Heart right ventricle (tissue), 16 donors: ENCODE measurements around the gene KLHDC3. TPM values are rescaled to one million over a fixed set of nuclear protein-coding genes. Genes with fewer than 3 reads are reported as not detected.
A peak's percentile ranks its signal among the peaks of the same experiment; 100 is the strongest.

Experiments
- ATAC-seq, 8 donors: fragments of 200-7000 bp; cut with Tn5 transposase; one replicate each; pipeline ENCODE4 v1.9.1; 2020; ENCODE audit warnings: mild to moderate bottlenecking in 8 of 8, moderate library complexity in 8 of 8, moderate number of reproducible peaks in 1 of 8
- DNase-seq, 2 donors: peaks; one replicate each; pipeline ENCODE4 v3.0.0-alpha.2; 2020
- H3K27ac ChIP-seq, 10 donors: fragments of 200-600 bp; sonication (generic) in 2 of 10; one replicate each; pipeline versions ENCODE4 v1.5.0 to v1.8.0; 2020 to 2022; ENCODE audit warnings: mild to moderate bottlenecking in 3 of 10
- H3K27me3 ChIP-seq, 7 donors: fragments of 200-600 bp; one replicate each; pipeline ENCODE4 v1.8.0; 2021 to 2022; ENCODE audit warnings: mild to moderate bottlenecking in 2 of 7
- H3K36me3 ChIP-seq, 9 donors: fragments of 200-600 bp; sonication (generic) in 1 of 9; one replicate each; pipeline versions ENCODE4 v1.5.0 to v1.8.0; 2020 to 2022; ENCODE audit warnings: mild to moderate bottlenecking in 2 of 9
- H3K4me1 ChIP-seq, 9 donors: fragments of 200-600 bp; sonication (generic) in 1 of 9; one replicate each; pipeline versions ENCODE4 v1.5.0 to v1.8.0; 2020 to 2022; ENCODE audit warnings: mild to moderate bottlenecking in 4 of 9
- H3K4me3 ChIP-seq, 10 donors: fragments of 200-600 bp; sonication (generic) in 2 of 10; one replicate each; pipeline versions ENCODE4 v1.5.0 to v1.8.0; 2020 to 2022; ENCODE audit warnings: mild to moderate bottlenecking in 7 of 10, moderate library complexity in 2 of 10
- H3K9me3 ChIP-seq, 11 donors: fragments of 200-600 bp in 10 of 11; sonication (generic) in 2 of 11; one replicate each; pipeline versions ENCODE4 v1.5.0 to v1.8.0; 2013 to 2022; ENCODE audit warnings: mild to moderate bottlenecking in 2 of 11, control low read depth in 1 of 11, moderate library complexity in 1 of 11
- WGBS, 2 donors: extraction: QIAGEN DNeasy Blood & Tissue Kit; methylation state at CpG; one replicate each; pipeline ENCODE4 v1.1.7; 2013; ENCODE audit warnings: inconsistent platforms in 1 of 2; 5-methylcytosine and 5-hydroxymethylcytosine counted together
- intact Hi-C, 10 donors: fragments of 100-400 bp; cut with DNase I; formaldehyde crosslinking; loops; one replicate each; pipeline versions ENCODE4 v1.11.1 to v1.14.2; 2022
- polyA plus RNA-seq, 2 donors: library from polyadenylated mRNA; stranded (reverse); fragments of 200-250 nt; gene quantifications; one replicate each; pipeline ENCODE4 v1.2.3, GENCODE V29; 2013
- total RNA-seq, 10 donors: library from RNA; stranded (reverse); fragmentation: NEBNext Ultra II Directional in 3 of 10; extraction: Animal tissue kit (Norgen Biotek cat#: 25700) in 3 of 10; gene quantifications; one replicate each; pipeline versions ENCODE4 v1.2.1 to v1.2.4, GENCODE V29; 2021 to 2023
- TF ChIP-seq, protein P1 (sequence below), 9 donors: fragments of 200-600 bp; sonication (generic) in 2 of 9; IDR thresholded peaks; one replicate each; pipeline versions ENCODE4 v1.5.0 to v1.8.0; 2021 to 2022; ENCODE audit warnings: antibody characterized with exemption in 9 of 9, mild to moderate bottlenecking in 5 of 9, moderate library complexity in 1 of 9
- donor health status: Arrhythmogenic right ventricular cardiomyopathy.
- donor health status: ischemic (EF 13 %, LVEDD 7.1; RV severe dilation, severe dysfunction).
- donor health status: healthy with polysubstance abuse.
- donor health status: DM: no; HTN: yes; CAD: no.
- donor health status: DM: no; HTN: no; CAD: no.
- donor health status: ischemic (EF 25% LVEDD 6.9; RV normal size, moderate dysfunction).
- donor health status: ischemic (EF 25% LVEDD 5.7; RV mildly dilated, moderate dysfunction).
- donor health status: healthy.
- donor health status: DM: yes; HTN: yes; CAD: no.
- donor health status: Ischemic cardiomyopathy.
- donor health status: ischemic (EF 35%, LVEDD 5.7; RV mildly dilated, moderate dysfunction).
- donor health status: nonischemic (EF 11% LVEDD 7.7; RV severe dilation, severe dysfunction).
- donor health status: DM: yes; HTN: yes; CAD: no.
- donor health status: PGD.
- donor health status: ischemic (EF 29% LVEDD 5.4; RV normal size, mild dysfunction).
- donor health status: nonischemic (EF 23%, LVEDD 6.1; RV moderate dilation, normal function).

Gene KLHDC3
- total and polyA plus RNA-seq, 12 donors, result 78.2 to 165 (median 92.0) TPM

DNA sequence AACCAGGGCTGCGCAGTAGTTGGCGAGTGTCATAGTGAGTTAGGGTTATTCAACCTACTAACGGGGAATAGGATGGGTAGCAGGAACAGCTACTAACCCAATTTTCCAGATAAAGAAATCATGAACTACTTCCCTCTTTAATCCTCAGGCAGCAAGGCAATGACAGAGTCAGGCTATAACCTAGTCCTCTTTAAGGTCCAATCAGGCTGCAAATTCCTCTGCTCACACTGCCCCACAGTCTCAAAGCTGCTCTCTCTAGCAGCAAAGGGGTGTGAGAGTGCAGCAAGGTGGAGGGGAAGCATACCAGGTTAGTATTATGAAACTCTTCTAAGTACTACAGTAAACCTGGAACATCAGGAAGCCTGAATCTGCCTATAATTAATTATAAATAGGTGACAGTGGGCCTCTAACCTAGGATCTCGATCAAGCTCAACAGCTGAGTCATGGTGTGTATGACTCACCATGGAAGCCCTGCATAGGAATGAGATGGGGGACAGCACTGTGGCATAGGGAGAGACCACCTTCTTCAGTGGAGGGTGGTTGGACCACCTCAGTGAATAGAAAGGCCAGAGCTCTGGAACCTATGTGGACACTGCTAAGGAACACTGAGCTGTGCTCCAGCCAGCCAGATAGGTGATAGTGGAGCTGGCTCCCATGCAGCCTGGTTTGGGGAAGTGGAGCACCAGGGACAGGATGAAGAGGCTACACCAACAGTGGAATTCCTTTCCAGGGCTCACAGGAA, 43.0 kb upstream of the KLHDC3 start:
- H3K9me3 ChIP-seq, result no peaks in the 10 kb centered on the region
- no peak for DNase-seq
- peak in 5 of 8 donors; percentile 20 to 45 (median 37) for ATAC-seq
- H3K27ac ChIP-seq, result no peak overlapping the region
- H3K4me1 ChIP-seq, result peaks cover 0 to 12% (median 6%) of the 10 kb centered on the region in 9 donors
- H3K36me3 ChIP-seq, result peaks cover 0 to 70% (median 25%) of the 10 kb centered on the region in 9 donors
- no peaks in the 10 kb centered on the region for H3K27me3 ChIP-seq
- TF ChIP-seq, protein P1, sequence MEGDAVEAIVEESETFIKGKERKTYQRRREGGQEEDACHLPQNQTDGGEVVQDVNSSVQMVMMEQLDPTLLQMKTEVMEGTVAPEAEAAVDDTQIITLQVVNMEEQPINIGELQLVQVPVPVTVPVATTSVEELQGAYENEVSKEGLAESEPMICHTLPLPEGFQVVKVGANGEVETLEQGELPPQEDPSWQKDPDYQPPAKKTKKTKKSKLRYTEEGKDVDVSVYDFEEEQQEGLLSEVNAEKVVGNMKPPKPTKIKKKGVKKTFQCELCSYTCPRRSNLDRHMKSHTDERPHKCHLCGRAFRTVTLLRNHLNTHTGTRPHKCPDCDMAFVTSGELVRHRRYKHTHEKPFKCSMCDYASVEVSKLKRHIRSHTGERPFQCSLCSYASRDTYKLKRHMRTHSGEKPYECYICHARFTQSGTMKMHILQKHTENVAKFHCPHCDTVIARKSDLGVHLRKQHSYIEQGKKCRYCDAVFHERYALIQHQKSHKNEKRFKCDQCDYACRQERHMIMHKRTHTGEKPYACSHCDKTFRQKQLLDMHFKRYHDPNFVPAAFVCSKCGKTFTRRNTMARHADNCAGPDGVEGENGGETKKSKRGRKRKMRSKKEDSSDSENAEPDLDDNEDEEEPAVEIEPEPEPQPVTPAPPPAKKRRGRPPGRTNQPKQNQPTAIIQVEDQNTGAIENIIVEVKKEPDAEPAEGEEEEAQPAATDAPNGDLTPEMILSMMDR (IDR thresholded peaks at IDR 0.05), result no peak
- intact Hi-C loops, result loop anchor here in 3 of 10 donors (2.0 to 10.0 kb wide), 3 partner anchors 36 to 66 kb away; no protein-coding TSS in a partner anchor
- no peak overlapping the region for H3K4me3 ChIP-seq
- 75 to 88% methylated on average over 4 of the region's 4 CpGs for WGBS, 2 donors

DNA sequence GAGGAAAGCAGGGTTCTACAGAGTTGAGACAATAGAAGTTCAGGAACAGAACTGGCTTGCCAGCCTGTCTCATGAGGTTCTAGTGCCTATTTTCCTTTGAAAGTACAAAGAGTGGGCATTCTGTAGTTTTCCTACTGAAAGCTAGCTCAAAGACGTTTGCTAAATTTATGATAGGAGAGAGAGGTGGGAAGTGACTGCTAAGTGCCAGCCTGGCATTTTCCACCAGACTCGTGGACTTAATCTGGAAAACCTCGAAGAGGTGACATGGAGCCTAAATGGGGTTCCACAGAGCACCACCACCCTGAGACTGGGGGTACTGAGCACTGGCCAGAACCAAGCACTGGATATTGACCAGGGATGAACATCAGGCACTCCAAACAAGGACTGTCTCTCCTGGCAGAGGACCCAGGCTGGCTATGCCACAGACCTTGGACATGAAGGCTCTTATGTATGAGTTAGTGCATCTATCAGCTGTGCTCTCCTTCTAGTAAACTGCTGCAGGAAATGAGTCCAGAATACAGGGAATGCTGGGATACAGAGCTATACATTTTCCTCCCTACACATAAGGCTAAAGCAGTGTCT, 42.2 kb upstream of the KLHDC3 start:
- H3K4me1 ChIP-seq, result peaks cover 0 to 20% (median 7%) of the 10 kb centered on the region in 9 donors
- 69% methylated on average over 3 of the region's 3 CpGs for WGBS, 2 donors
- no peak overlapping the region for H3K27ac ChIP-seq
- no peak for DNase-seq
- intact Hi-C loops, result loop anchor here in 3 of 10 donors (2.0 to 10.0 kb wide), 3 partner anchors 37 to 67 kb away; no protein-coding TSS in a partner anchor
- peaks cover 0 to 62% (median 21%) of the 10 kb centered on the region in 9 donors for H3K36me3 ChIP-seq
- no peaks in the 10 kb centered on the region for H3K27me3 ChIP-seq
- no peaks in the 10 kb centered on the region for H3K9me3 ChIP-seq
- TF ChIP-seq, protein P1 (IDR thresholded peaks at IDR 0.05), result no peak
- no peak overlapping the region for H3K4me3 ChIP-seq
- no peak for ATAC-seq

GRCh38 chr6:42973926-42974325, 40.1 kb upstream of the KLHDC3 start:
- 90 to 92% methylated on average over 3 of the region's 3 CpGs for WGBS, 2 donors

More at GRCh38 chr6:42973926-42974325, 40.1 kb upstream of the KLHDC3 start:
- intact Hi-C loops, result loop anchor here in 2 of 10 donors (5.0 to 10.0 kb wide), 2 partner anchors 42 to 69 kb away; no protein-coding TSS in a partner anchor
- Histone ChIP-seq H3K9me3 (no peaks in the 10 kb centered on the region), H3K4me1 (peaks cover 3 to 35% (median 21%) of the 10 kb centered on the region in 9 donors), H3K27ac (no peak overlapping the region), H3K4me3 (no peak overlapping the region), H3K27me3 (no peaks in the 10 kb centered on the region), H3K36me3 (peaks cover 0 to 41% (median 8%) of the 10 kb centered on the region in 9 donors)
- DNase-seq, result no peak
- ATAC-seq, result no peak
- TF ChIP-seq, protein P1 (IDR thresholded peaks at IDR 0.05), result no peak
